ENCODE results near the gene ROMO1.
A peak's percentile ranks its signal among the peaks of the same experiment; 100 is the strongest.
"Not testable (repeated sequence)": the region's sequence is repeated elsewhere in the genome, so short reads cannot be mapped to it uniquely, and the experiment has no call there.

Gene ROMO1

DNA sequence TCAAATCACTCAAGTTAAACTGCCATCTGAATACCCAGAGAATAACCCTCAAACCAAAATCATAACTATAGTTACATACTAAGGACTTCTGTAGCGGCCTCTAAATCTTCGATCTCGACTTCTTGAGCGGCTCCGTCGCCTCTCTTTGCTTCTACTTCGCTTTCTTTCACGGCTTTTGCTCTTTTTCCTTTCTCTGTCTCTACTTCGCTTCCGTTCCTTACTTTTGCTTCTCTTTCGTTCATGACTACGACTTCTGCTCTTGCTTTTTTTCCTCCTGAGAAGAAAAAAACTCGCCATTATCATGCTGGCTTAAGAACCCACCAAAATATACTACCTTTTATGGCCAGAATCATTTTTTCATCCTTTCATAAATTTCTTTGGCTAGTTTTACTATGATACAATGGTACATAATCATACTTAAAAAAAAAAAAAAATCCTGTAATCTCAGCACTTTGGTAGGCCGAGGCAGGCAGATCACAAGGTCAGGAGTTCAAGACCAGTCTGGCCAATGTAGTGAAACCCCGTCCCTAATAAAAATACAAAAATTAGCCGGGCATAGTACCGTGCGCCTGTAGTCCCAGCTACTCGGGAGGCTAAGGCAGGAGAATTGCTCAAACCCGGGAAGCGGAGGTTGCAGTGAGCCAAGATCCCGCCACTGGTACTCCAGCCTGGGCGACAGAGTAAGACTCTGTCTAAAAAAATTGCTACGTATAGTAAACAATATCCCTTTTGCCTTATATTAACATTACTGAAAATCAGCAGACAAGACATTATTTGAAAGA lies 32.8 kb downstream of the ROMO1 start:
- no peak for DNase-seq

DNA sequence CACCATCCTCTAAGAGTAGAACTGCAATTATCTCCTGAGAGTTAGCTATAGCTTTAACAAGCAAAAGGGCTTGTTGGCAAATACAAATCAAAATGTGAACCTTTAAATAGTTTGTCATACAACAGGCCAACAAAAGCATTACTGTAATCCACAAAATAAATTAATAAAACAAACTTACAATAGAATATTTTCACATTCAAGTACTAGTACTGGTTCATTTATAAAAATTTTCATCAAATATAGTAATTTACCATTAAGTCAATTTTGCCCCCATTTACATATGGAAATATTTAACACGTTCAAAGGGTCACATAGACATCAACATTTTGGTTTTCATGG lies 33.4 kb downstream of the ROMO1 start:
- DNase-seq, result no peak

DNA sequence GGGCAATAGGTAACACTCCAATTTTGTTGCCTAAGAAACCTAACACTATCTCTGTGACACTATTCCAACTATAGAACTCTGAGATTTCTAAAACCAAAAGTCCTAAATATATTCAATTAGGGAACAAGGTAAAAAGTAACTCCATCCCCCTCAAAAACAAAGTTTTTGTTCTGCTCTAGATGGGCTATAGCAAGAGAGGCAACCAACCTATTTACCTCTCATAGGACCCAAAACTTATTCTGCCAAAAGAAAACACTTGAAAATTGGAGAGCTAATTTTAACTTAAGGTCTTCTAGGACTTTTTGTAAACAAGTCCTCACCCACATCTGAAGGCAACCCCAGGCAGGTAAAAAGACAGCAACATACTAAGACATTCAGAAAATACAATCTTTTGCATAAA lies 35.2 kb downstream of the ROMO1 start:
- DNase-seq, result no peak

DNA sequence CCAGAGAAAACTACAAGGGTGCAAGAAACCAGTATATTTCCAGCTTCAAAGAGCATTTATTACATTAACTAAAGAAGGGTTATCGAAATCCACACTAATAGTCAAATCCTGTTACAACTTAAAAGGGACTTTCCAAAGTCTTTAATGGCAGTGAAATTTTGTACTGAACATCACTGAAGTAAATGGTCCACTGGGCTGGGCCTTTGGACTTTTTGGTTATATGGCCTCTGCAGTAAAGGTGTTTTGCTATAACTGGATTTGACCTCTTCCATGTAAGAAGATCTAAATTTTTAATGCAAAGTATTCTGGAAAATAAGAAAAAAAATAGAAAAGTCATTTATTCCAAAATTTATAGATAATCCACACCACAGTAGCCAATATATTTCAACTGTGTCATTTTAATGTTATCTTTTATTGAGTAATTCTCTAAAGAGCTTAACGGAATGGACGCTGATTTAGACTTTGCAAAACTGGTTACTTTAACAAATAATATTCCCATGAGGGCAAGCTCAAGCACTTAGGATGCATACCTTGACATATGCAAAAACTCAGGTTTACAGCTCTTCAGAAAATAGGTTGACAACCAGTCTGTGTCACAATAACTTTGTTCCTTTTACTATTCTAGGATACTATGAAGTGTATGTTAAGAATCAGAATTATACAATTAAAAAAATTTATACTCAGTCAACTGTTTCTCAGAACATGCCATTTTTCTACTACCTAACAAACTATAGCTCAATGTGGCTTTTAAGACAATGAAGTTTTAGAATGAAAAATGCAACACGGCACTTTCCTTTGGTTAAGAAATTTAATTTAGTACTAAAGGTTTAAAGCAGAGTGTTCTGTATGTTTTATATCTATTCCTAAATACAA lies 35.8 kb downstream of the ROMO1 start:
- no peak for DNase-seq

DNA sequence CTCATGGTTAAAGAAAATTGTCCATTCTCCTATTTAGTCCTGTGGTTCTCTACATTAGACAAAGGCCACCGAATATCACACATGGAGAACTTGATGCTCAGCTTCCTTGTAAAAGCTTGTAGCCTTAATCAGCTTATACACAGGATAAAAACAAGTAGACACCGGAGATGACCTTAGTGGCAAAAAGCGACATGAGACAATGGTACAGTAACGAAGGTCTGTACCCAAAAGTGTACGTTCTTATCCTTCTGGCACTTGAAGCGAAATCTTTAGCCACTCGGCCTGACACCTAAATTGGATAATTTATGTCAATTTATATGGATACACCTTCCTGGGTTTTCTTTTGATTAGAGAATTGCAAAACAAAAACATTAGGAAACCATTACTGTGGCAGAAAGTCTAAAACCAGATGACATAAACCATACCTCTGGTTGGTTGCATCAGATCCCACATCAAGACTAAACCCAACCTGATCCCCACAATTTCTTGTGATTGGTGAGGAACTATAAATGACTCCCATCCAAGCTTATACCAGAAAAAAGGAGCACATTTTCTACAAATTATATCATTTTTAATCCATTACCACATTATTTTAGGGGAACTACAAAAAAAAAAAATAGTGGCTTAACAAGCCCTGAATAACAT lies 36.7 kb downstream of the ROMO1 start:
- DNase-seq, result no peak

DNA sequence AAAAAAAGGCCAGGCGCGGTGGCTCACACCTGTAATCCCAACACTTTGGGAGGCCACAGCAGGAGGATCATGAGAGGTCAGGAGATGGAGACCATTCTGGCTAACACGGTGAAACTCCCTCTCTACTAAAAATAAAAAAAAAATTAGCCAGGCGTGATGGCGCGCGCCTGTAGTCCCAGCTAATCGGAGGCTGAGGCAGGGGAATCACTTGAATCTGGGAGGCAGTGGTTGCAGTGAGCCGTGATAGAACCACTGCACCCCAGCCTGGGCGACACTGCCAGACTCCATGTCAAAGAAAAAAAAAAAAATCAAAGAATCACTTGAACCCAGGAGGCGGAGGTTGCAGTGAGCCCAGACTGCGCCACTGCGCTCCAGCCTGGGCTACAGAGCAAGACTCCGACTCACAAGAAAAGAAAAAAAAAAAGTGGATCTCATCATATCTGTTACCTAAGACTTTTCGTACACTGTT lies 38.7 kb downstream of the ROMO1 start:
- DNase-seq, result no peak

DNA sequence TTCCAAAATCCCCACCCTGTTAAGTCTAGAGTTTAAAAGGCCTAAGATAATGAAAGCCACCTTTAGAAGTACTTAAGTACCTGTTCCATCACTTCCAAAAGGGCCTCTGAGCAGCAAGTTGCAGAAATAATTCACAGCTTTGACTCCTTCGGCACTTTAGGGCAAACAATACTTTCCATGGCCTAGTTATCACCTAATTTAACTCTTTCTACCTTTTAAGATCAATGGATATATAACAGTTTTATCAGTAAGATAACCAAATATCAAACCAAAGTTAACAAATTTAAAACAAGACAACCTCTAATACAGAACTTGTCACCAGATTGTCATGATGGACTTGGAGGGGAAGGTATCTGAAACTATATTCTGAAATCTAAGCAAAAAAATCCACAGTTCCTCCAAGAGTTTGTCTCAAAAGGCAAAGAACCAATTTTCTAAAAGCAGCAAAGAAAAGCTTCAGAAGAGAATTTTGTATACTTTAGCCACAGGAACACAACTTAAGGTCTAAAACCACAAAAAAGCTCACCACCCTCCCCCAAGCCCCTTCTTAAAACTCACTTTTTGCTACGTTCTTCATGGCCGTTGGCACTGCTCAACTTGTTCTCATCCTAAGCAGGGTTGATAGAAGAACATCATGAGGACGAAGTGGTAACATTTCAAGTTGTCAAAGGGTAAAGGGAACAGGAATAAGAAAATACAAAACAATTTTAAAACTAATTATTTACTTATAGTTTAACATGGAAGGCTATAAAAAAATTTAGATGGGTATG lies 39.4 kb downstream of the ROMO1 start:
- no peak for DNase-seq

DNA sequence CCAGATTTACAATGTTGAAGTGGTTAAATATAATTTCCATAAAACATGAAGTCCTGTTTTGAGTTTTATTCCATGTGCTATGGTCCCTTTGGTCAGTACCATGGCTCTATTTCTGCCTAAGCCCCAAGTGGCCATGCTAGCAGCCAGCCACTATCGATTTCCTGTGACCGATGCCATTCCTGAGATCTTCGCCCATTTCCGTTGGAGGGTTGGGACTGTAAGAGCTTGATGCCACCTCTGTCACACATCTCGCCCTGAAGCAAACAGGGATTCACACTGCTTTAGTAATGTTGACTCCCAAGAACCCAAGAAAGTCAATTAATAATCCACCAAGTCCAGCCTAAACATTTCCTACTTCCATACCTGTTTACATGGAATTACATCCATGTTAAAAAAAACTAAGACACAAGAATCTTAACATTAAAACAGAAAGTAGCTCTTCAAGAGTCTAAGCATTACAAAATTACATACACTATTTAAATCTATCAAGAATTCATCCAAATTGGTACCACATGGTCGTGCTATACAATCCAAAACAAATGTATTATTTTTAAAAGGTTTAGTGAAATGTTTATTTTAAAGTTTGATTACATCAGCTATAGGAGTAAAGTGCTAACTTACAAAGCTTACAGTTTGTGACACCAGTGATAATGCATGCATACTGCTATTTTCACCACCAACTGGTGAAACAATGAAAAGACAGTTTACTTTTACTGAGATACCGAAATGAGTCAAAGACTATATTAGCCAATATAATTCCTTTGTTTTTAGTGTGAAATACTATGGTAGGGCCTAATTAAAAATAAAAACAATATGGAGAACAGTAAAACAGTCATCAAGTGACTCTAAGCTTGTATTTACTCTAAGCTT lies 40.3 kb downstream of the ROMO1 start:
- DNase-seq, result no peak

DNA sequence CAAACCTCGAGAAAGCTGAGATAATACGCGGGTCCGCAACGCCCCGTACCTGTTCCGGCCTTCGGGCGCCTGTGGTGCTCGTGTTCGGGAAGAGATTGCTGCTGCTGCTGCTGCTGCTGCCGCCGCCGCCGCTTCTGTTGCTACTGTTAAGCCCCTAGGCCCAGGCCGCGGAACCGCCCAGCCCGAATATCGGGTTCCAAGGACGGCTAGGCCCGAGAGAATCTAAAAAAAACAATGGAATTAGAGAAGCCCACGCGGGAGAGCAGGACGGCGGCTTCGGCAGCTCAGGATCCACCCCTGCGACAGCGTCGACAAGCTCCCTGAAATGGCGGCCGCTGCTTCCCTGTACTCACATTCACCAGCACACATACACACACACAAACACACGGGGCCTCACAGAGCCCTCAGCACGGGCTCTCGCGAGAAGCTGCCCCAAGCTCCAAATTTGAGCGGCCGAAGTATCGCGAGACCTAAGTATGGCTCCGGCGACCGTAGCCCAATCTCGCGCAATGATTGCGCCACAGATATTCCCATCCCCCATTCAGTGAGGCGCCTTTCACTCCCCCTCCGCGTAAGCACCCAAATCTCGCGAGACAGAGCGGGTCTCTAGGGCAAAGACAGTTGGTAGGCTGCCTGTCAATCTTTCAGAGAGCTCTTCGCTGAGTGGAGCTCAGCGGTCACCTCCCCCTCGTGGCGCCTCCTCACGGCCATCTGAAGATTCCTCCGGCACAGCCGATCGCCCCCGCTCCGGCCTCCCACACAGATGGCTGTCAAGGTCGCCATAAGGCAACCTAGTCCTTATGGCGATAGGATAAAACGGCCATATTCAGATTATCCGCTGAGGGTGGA lies 42.9 kb downstream of the ROMO1 start, which contains the start of gene RBM39:
RBM39 (minus strand) TSS at position 369 of the 849 bp plus-strand sequence. CDS start 1,386 bp downstream, outside the sequence.
- DNase-seq, result peak; percentile 74

DNA sequence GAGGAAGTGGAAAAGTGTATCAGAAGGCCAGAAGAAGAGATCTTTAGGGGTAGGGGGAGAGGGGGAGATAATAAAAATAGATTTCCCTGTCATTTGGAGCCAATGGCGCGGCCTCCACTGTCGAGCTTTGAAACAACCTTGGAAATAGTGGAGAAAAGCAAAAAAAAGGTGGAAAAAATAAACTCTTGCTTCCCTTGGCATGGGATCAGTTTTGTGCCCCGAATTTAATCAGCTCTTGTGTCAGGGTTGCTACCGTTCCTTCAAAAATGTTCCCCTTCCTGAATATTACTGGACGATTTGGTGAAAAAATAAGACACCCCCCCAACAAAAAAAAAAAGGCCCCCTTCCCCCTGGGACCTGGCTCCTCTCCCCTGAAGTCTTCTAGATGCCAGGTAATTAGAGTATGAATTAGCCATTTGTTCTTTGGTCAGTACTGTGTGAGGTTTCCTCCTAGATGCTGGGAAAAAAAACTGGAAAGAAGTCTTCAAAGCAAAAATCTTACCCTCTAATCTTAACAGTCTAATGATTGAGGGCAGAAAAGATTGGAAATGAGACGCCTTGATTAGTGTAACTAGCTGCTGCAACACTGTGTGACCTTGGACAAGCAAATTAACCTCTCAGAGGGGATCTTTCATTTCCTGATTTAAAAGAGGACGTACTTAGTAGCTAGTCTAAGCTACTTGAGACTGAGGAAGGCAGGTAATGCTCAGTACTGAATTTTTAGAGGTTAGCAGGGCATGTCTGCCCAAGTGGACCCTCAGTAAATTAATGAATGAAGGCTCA lies 43.7 kb downstream of the ROMO1 start:
- no peak for DNase-seq

DNA sequence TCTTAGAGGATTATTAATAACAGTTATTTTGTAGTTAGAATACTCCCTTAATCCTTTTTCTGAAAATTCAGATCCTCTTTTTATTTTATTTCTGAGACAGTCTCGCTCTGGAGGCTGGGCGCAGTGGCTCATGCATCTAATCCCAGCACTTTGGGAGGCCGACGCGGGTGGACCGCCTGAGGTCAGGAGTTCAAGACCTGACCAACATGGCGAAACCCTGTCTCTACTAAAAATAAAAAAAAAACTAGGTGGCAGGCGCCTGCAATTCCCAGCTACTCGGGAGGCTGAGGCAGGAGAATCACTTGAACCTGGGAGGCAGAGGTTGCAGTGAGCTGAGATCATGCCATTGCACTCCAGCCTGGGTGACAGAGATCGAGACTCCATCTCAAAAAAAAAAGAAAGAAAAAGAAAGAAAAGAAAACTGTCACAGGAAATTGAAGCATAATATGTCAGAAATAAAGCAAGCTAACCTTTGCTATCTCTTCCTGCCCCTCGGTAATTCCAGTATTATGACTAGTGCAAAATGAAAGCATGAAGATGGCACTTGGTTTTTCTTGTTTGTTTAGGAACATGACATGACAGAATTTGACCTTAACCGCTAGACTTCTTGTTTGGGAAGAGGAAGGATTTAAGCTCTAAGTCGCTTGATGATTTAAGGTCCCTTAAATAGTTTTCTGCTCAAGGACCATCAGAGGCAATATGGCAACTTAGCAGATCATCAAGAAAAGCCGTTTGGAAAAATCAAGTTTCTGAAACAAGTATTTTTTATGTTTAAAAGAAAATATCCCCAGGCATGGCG lies 44.7 kb downstream of the ROMO1 start:
- DNase-seq, result no peak

DNA sequence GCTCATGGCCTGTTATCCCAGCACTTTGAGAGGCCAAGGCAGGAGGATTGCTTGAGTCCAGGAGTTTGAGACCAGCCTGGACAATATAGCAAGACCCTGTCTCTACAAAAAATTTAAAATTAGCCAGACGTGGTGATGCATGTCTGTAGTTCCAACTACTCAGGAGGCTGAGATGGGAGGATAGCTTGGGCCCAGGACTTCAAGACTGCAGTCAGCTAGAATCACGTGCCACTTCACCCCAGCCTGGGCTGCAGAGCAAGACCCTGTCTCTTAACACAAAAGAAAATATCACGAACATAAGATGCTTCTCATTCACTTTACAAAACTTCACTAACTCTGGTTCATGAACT lies 45.3 kb downstream of the ROMO1 start:
- not testable (repeated sequence) for DNase-seq
